ENCODE data around the gene HES6.

The HES6 gene

DNA sequence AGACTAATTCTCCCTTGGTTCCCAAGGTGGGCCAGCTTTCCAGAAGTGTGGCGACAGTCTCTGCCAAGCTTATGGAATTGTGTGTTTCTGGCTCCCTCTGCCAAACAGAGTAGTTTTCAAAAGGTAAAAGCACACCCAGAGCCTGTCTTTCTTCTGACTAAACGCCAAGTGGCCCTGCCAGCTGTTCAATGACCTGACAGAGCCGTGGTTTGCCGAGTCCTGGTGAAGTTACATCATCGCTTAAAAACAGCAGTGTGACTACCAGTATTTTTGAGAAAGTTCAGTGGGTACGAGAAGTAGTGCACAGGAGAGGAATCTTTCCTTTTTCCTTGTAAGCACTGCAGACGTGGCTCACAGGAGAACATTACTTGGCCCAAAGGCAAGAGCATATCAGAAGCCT is 46.7 kb upstream of the HES6 start:
- peak; percentile 51 for DNase-seq (ENCODE audit: extremely low read depth, low read depth)
- H3K4me3 ChIP-seq (replicated peaks; ENCODE audit: low read depth, low read length) = peak overlapping the region; percentile 95
- TF ChIP-seq, protein P1, sequence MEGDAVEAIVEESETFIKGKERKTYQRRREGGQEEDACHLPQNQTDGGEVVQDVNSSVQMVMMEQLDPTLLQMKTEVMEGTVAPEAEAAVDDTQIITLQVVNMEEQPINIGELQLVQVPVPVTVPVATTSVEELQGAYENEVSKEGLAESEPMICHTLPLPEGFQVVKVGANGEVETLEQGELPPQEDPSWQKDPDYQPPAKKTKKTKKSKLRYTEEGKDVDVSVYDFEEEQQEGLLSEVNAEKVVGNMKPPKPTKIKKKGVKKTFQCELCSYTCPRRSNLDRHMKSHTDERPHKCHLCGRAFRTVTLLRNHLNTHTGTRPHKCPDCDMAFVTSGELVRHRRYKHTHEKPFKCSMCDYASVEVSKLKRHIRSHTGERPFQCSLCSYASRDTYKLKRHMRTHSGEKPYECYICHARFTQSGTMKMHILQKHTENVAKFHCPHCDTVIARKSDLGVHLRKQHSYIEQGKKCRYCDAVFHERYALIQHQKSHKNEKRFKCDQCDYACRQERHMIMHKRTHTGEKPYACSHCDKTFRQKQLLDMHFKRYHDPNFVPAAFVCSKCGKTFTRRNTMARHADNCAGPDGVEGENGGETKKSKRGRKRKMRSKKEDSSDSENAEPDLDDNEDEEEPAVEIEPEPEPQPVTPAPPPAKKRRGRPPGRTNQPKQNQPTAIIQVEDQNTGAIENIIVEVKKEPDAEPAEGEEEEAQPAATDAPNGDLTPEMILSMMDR (IDR thresholded peaks at IDR 0.05; ENCODE audit: low read depth, low read length, missing control alignments) = no peak

- TF ChIP-seq, protein P1 (IDR thresholded peaks at IDR 0.05; ENCODE audit: low read depth, low read length, missing control alignments) = no peak
- no peak for DNase-seq (ENCODE audit: extremely low read depth, low read depth)
- peak overlapping the region; percentile 95 for H3K4me3 ChIP-seq (replicated peaks; ENCODE audit: low read depth, low read length)
Observed at GRCh38 chr2:238286095-238286494, 46.3 kb upstream of the HES6 start.

DNA sequence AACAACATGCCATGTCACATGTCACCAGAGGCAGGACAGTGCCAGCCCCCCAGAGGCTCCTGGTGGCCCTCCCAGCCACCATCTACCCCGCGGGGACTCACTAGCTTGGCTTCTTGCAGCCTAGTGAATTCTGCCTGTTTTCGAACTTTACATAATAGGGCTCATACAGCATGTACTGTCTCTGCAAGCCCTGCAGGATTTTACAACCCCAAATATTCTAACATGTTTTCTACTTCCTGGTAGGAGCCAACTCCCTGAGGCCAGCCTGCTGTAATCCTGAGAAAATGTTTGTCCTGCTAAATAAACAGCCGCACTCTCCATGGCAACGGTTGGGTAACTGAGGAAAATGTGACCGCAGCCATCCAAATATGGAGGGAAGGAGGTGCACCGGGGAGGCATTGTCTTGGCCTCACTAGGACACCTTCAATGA is 45.8 kb upstream of the HES6 start:
- peak; percentile 93 for DNase-seq (ENCODE audit: extremely low read depth, low read depth)
- TF ChIP-seq, protein P1 (IDR thresholded peaks at IDR 0.05; ENCODE audit: low read depth, low read length, missing control alignments) = no peak
- peak overlapping the region; percentile 12 for H3K4me3 ChIP-seq (replicated peaks; ENCODE audit: low read depth, low read length)

GRCh38 chr2:238284802-238285515 is 45.1 kb upstream of the HES6 start:
- TF ChIP-seq, protein P1 (IDR thresholded peaks at IDR 0.05; ENCODE audit: low read depth, low read length, missing control alignments) = no peak
- DNase-seq (ENCODE audit: extremely low read depth, low read depth) = no peak
- peak overlapping the region; percentile 12; the same call in 1 of the 2 replicates for H3K4me3 ChIP-seq (replicated peaks; ENCODE audit: low read depth, low read length)

GRCh38 chr2:238282861-238283738 is 43.3 kb upstream of the HES6 start:
- DNase-seq (ENCODE audit: extremely low read depth, low read depth) = no peak
- TF ChIP-seq, protein P1 (IDR thresholded peaks at IDR 0.05; ENCODE audit: low read depth, low read length, missing control alignments) = no peak
- H3K4me3 ChIP-seq (replicated peaks; ENCODE audit: low read depth, low read length) = no peak overlapping the region

DNA sequence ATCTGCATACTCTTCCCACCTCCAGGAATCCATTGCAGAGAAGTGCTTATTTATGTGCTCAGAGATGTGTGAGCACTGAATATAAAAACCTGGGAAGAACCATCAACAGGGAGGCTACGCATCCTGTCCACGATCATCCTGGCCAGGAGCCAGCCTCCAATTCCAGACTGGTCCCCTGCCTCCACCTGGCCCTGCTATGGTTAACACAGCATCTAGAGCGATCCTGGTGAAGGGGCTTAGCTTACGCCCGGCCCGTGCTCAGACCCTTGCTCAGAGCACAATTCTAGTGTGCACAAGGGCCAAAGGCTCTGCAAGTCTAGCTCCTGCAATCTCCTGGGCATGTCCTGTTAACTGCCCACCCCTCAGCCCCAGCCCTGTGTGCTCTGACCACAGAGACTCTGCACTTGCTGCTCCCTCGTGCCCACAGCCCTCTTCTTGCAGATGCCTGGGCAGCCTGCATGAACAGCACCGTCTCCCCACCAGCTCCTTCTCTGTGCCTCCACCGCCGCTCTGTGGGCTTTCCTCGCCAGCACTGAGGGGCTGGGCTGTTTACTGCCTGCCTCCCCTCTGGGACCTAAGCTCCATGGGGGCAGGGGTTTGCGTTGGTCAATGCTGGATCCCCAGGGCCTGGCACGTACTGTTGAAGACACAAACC is 42.1 kb upstream of the HES6 start:
- TF ChIP-seq, protein P1 (IDR thresholded peaks at IDR 0.05; ENCODE audit: low read depth, low read length, missing control alignments) = no peak
- no peak overlapping the region for H3K4me3 ChIP-seq (replicated peaks; ENCODE audit: low read depth, low read length)
- no peak for DNase-seq (ENCODE audit: extremely low read depth, low read depth)
